SJCRH30 (cell line): ENCODE data around the gene TAF6. TPM values are rescaled to one million over a fixed set of nuclear protein-coding genes. Genes with fewer than 3 reads are reported as not detected.
"Not testable (repeated sequence)": the region's sequence is repeated elsewhere in the genome, so short reads cannot be mapped to it uniquely, and the experiment has no call there.

ENCODE experiments used
- DNase-seq, 2 experiments: peaks; one replicate each; pipeline ENCODE4 v3.0.0-alpha.2; 2015 to 2020
- H3K27ac ChIP-seq: fragments of 250-450 bp; sonication (Bioruptor Pico); 2 replicates; pipeline ENCODE4 v1.5.1; 2020; ENCODE audit warnings: mild to moderate bottlenecking, moderate library complexity
- H3K27me3 ChIP-seq: fragments of 250-450 bp; sonication (Bioruptor Pico); 2 replicates; pipeline ENCODE4 v1.5.1; 2020; ENCODE audit warnings: mild to moderate bottlenecking, moderate library complexity
- H3K36me3 ChIP-seq: fragments of 250-450 bp; sonication (Bioruptor Pico); 2 replicates; pipeline ENCODE4 v1.5.1; 2020; ENCODE audit warnings: mild to moderate bottlenecking, moderate library complexity
- H3K4me1 ChIP-seq: fragments of 250-450 bp; sonication (Bioruptor Pico); 2 replicates; pipeline ENCODE4 v1.5.1; 2020; ENCODE audit warnings: mild to moderate bottlenecking, moderate library complexity
- H3K4me3 ChIP-seq: fragments of 250-450 bp; sonication (Bioruptor Pico); 2 replicates; pipeline ENCODE4 v1.5.1; 2020; ENCODE audit warnings: mild to moderate bottlenecking, moderate library complexity
- H3K9me3 ChIP-seq: fragments of 250-450 bp; sonication (Bioruptor Pico); replicated peaks from 2 replicates; pipeline ENCODE4 v1.5.1; 2020; ENCODE audit warnings: mild to moderate bottlenecking, moderate library complexity
- total RNA-seq: library from RNA; depleted of rRNA; stranded (reverse); fragments of >200 nt; shearing (Covaris generic); gene quantifications from 2 replicates; pipeline ENCODE4 v1.2.3, GENCODE V29; 2014

Gene TAF6
- total RNA-seq, 1 experiment from 2014 or later = 42.2 TPM

DNA sequence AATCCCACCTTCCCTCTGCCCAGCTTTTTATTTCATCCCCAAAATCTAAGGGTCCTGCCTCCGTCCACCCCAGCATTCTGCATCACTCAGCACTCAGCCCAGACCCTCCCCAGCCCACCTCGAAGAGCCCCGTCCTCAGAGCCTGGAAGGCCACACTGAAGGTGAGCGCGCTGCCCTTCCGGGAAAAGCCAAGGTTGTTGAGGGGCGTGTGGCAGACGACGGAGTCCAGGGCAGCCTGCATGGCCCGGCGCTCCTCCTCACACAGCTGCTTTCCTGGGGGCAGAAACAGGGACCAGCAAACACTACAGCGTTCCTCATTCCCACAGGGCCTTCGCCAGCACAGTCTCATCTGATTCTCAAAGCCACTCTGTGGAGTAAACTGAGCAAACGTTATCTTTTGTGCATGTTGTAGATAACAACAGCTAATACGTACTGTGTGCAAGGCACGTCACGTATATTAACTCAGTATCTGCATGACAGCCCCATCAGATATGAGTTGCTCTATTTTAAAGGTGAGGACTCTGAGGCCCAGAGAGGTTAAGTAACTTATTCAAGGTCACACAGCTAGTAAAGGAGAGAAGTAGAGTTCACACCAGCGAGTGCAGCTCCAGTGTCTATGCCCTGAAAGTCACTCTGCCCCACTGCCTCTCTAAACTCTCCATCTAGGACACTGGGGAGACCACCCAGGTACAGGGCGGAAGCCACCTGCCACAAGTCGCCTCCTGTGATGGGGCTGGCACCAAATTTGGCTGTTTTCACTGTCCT, 36.6 kb upstream of the TAF6 start:
- Histone ChIP-seq H3K4me3 (no peak overlapping the region), H3K9me3 (no peaks in the 10 kb centered on the region), H3K27ac (no peak overlapping the region), H3K36me3 (peaks cover 11% of the 10 kb centered on the region), H3K27me3 (no peaks in the 10 kb centered on the region), H3K4me1 (peaks cover 3% of the 10 kb centered on the region; the same call in 1 of the 2 replicates)
- no peak for DNase-seq

- DNase-seq = no peak
- H3K36me3 ChIP-seq = peaks cover 11% of the 10 kb centered on the region
- no peaks in the 10 kb centered on the region for H3K9me3 ChIP-seq
- H3K4me1 ChIP-seq = peaks cover 3% of the 10 kb centered on the region; the same call in 1 of the 2 replicates
- H3K27me3 ChIP-seq = no peaks in the 10 kb centered on the region
- H3K4me3 ChIP-seq = no peak overlapping the region
- no peak overlapping the region for H3K27ac ChIP-seq
These were observed 35.7 kb upstream of the TAF6 start for GRCh38 chr7:100154651-100155491.

DNA sequence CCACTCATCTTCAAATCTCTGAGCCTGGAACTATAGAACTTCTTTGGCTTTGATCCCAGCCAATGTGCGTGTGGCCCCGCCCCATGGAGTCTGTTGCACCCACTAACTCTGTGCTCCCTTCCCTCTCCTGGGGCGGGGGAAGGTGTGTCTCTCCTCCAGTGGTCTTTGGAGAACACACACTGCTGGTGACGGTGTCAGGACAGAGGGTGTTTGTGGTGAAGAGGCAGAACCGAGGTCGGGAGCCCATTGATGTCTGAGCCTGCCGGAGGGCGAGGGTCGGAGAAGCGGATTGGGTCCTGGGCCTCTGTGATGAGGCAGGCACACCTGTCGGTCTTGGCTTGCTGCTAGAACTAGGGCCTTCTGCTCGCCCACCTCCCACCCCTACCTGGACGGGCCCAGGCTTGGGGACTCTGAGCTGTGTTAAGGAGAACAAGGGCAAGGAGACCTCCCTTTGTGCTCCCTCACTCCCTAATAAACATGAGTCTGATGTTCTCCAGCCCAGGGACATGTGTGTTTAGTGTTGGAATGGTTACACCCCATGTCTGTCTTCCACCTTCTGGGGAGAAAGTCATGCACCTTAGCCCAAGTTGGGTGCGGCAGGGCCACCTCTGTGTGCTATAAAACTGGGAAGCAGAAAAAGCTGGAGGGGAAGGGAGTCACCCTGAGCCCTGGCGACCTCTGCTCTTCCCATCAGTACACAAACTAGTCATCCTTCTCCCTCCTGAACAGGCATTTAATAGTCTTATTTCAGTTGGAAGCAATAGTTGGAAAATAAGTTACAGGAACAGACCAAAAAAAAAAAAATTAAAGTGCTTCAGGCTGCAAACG, 34.8 kb upstream of the TAF6 start:
- DNase-seq = no peak
- peaks cover 11% of the 10 kb centered on the region for H3K36me3 ChIP-seq
- no peak overlapping the region for H3K27ac ChIP-seq

GRCh38 chr7:100152937-100153666, 33.9 kb upstream of the TAF6 start:
- Histone ChIP-seq H3K27me3 (no peaks in the 10 kb centered on the region), H3K9me3 (no peaks in the 10 kb centered on the region), H3K4me3 (no peak overlapping the region), H3K27ac (no peak overlapping the region), H3K4me1 (peaks cover 3% of the 10 kb centered on the region; the same call in 1 of the 2 replicates), H3K36me3 (peaks cover 11% of the 10 kb centered on the region)
- no peak for DNase-seq

More for the DNA sequence above, 34.8 kb upstream of the TAF6 start:
- H3K4me1 ChIP-seq = peaks cover 3% of the 10 kb centered on the region; the same call in 1 of the 2 replicates
- no peak overlapping the region for H3K4me3 ChIP-seq
- H3K27me3 ChIP-seq = no peaks in the 10 kb centered on the region
- H3K9me3 ChIP-seq = no peaks in the 10 kb centered on the region

DNA sequence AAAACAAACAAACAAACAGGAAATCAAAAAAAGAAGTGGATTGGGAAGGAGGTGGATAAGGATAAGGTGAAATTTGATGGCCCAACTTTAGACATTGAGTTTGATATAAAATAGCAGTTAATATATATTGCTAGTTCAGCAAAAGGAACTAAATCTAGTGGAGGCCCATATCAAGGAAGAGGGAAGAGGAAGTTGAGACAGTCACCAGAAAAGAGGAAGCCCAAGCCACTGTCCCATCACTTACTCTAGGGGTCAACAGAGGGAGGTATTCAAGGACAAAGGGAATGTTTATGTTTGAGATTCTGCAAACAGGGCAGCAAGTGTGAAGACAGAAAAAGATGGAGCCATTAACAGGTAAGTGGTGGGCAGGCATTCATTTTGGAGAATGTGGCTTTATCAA, 33.2 kb upstream of the TAF6 start:
- Histone ChIP-seq H3K27ac (no peak overlapping the region), H3K4me1 (no peaks in the 10 kb centered on the region; the same call in 1 of the 2 replicates), H3K4me3 (no peak overlapping the region), H3K27me3 (no peaks in the 10 kb centered on the region), H3K36me3 (peaks cover 11% of the 10 kb centered on the region), H3K9me3 (no peaks in the 10 kb centered on the region)
- no peak for DNase-seq

DNA sequence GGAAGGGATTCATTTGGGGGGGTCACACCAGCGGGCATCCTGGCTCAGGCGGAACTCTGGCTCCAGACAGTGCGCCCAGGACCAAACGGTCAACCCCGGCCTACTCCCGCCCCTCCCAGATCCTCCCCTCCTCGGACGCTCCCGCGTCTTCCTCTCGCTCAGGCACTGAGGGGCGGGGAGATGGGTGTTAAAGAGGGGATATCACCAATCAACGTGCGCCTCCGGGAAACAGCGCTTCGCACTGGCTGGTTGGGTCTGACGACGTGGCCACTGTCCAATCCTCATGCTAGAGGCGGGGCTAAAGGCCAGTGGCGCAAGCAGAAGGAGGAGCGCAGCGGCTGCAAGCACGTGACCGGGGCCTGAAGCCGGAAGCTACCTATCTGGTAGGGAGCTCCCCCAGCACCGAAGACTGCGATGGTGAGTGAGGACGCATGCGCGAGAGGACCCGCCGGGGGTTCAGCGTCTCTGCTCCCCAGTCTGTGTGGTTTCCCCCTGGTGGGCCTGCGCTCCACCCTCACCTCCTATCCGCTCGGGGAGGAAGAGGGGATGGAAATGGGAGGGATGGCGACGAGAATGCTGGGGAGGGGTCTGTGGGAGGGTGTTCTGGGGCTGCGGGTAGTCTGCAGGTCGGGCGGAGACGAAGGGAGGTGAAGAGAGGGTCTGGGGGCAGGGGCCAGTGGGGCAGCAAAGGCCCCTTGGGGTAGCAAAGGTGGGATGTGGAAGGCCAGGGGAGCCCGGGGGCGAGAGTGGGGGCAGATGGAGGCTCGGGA, 29.6 kb upstream of the TAF6 start, which contains the start of gene LAMTOR4:
LAMTOR4 (plus strand) TSS at position 360 of the 770 bp plus-strand sequence; CDS start at position 415, 55 bp downstream.
- peak; percentile 100 for DNase-seq
- Histone ChIP-seq H3K27me3 (no peaks in the 10 kb centered on the region), H3K36me3 (no peaks in the 10 kb centered on the region), H3K4me1 (no peaks in the 10 kb centered on the region), H3K9me3 (no peaks in the 10 kb centered on the region), H3K4me3 (peak within 1 kb of the TSS; percentile 76), H3K27ac (peak within 1 kb of the TSS; percentile 30)

DNA sequence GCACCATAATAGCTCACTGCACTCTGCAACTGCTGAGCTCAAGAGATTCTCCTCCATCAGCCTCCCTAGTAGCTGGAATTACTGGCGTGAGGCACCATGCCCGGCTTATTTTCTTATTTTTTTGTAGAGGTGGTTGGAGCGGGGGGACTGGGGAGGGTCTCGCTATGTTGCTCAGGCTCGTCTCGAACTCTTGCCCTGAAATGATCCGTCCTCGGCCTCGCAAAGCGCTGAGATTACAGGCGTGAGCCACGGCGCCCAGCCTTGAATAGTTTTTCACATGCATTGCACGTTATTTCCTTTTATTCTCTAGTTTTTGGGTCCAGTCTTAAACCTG, 29.0 kb upstream of the TAF6 start:
- Histone ChIP-seq H3K36me3 (no peaks in the 10 kb centered on the region), H3K27me3 (no peaks in the 10 kb centered on the region), H3K27ac (no peak overlapping the region; the same call in 1 of the 2 replicates), H3K4me3 (peak overlapping the region; percentile 76), H3K9me3 (no peaks in the 10 kb centered on the region), H3K4me1 (no peaks in the 10 kb centered on the region)
- DNase-seq = no peak

DNA sequence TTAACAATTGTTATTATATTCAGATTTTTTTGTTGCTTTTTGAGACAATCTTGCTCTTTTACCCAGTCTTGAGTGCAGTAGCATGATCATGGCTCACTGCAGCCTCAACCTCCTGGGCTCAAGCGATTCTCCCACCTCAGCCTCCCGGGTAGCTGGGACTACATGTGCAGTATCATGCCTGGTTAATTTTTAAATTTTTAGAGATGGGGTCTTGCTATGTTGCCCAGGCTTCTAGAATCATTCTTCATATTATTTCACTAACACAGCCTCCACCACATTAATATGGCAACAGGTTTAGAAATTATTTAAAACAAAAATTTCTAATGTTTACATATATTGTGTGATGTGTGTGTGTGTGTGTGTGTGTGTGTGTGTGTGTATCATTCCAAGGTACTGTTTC, 28.1 kb upstream of the TAF6 start:
- Histone ChIP-seq H3K4me1 (no peaks in the 10 kb centered on the region), H3K9me3 (no peaks in the 10 kb centered on the region), H3K4me3 (no peak overlapping the region), H3K27me3 (no peaks in the 10 kb centered on the region; the same call in 1 of the 2 replicates), H3K27ac (no peak overlapping the region), H3K36me3 (no peaks in the 10 kb centered on the region)
- no peak for DNase-seq

- not testable (repeated sequence) for H3K27me3 ChIP-seq, H3K27ac ChIP-seq, H3K4me3 ChIP-seq, H3K9me3 ChIP-seq, H3K36me3 ChIP-seq, DNase-seq, H3K4me1 ChIP-seq
These were observed 27.2 kb upstream of the TAF6 start for GRCh38 chr7:100146350-100146749.

DNA sequence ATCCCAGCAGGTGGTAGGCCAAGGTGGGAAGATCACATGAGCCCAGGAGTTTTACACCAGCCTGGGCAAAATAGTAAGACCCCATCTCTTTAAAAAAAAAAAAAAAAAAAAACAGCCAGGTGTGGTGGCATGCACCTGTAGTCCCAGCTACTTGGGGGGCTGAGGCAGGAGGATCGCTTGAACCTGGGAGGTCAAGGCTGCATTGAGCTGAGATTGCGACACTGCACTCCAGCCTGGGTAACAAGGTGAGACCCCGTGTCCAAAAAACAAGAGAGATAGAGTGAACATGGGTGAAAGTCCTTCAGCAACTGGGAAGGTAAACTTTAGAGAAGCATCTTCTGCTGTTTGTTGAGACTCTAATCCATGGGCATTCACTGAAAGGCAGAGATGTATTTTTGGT, 23.3 kb upstream of the TAF6 start:
- H3K4me3 ChIP-seq = no peak overlapping the region
- H3K27ac ChIP-seq = no peak overlapping the region
- no peaks in the 10 kb centered on the region for H3K36me3 ChIP-seq
- H3K9me3 ChIP-seq = no peaks in the 10 kb centered on the region
- no peak for DNase-seq
- H3K27me3 ChIP-seq = no peaks in the 10 kb centered on the region; the same call in 1 of the 2 replicates
- H3K4me1 ChIP-seq = no peaks in the 10 kb centered on the region

GRCh38 chr7:100141555-100141949, 22.4 kb upstream of the TAF6 start:
- no peaks in the 10 kb centered on the region for H3K36me3 ChIP-seq
- H3K4me3 ChIP-seq = no peak overlapping the region
- H3K4me1 ChIP-seq = no peaks in the 10 kb centered on the region
- no peaks in the 10 kb centered on the region; the same call in 1 of the 2 replicates for H3K27me3 ChIP-seq
- H3K9me3 ChIP-seq = no peaks in the 10 kb centered on the region
- no peak overlapping the region for H3K27ac ChIP-seq
- no peak for DNase-seq

GRCh38 chr7:100137851-100138760, 18.9 kb upstream of the TAF6 start:
- no peak for DNase-seq
- H3K27me3 ChIP-seq = peaks cover 2% of the 10 kb centered on the region; the same call in 1 of the 2 replicates
- H3K36me3 ChIP-seq = no peaks in the 10 kb centered on the region
- H3K9me3 ChIP-seq = no peaks in the 10 kb centered on the region
- no peak overlapping the region for H3K4me3 ChIP-seq
- no peaks in the 10 kb centered on the region for H3K4me1 ChIP-seq
- no peak overlapping the region for H3K27ac ChIP-seq
